HG02798 (cell line): ENCODE results near the gene SEC24C.
A peak's percentile ranks its signal among the peaks of the same experiment; 100 is the strongest.
"Not testable (repeated sequence)": the region's sequence is repeated elsewhere in the genome, so short reads cannot be mapped to it uniquely, and the experiment has no call there.

ENCODE experiments used
- ATAC-seq: cut with Tn5 transposase; IDR thresholded peaks from one replicate; pipeline ENCODE4 v1.9.1; 2021; ENCODE audit warnings: mild to moderate bottlenecking; ENCODE audit not compliant: unreplicated experiment, poor library complexity

The SEC24C gene

GRCh38 chr10:73768881-73769280, 24.7 kb downstream of the SEC24C start:
- ATAC-seq: no peak

DNA sequence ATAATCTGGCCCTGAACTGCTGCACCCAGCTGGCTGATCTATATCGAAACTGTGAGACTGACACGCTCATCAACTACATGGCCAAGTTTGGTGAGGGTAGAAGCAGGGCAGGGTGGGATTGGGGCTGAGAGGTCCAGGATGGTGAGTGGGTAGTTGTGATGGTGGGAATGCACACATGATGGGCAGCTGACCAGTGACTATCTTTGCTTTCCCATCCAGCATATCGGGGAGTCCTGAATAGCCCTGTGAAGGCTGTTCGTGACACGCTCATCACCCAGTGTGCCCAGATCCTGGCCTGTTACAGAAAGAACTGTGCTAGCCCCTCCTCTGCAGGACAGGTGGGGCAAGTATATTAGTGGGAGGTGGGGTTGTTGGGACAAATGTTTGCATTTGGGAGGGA, 25.2 kb downstream of the SEC24C start:
- no peak for ATAC-seq

- ATAC-seq: peak; percentile 11
Measured at GRCh38 chr10:73771722-73772280, 27.6 kb downstream of the SEC24C start.

GRCh38 chr10:73772281-73773151, 28.3 kb downstream of the SEC24C start:
- ATAC-seq: peak; percentile 66

DNA sequence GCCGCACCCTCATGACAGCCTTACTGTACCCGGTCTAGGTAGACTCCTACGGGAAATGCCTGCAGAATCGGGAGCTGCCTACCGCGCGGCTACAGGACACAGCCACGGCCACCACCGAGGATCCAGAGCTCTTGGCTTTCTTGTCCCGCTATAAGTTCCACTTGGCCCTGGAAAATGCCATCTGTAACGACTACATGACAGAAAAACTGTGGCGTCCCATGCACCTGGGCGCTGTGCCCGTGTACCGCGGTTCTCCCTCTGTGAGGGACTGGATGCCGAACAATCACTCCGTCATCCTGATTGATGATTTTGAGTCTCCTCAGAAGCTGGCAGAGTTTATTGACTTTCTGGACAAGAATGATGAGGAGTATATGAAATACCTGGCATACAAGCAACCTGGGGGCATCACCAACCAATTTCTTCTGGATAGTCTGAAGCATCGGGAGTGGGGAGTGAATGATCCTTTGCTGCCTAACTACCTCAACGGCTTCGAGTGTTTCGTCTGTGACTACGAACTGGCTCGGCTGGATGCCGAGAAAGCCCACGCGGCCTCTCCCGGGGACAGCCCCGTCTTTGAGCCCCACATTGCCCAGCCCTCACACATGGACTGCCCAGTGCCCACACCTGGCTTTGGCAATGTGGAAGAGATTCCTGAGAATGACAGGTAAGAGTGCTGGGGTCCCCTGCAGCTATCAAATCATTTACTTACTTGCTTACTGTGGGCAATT, 29.1 kb downstream of the SEC24C start:
- no peak for ATAC-seq

DNA sequence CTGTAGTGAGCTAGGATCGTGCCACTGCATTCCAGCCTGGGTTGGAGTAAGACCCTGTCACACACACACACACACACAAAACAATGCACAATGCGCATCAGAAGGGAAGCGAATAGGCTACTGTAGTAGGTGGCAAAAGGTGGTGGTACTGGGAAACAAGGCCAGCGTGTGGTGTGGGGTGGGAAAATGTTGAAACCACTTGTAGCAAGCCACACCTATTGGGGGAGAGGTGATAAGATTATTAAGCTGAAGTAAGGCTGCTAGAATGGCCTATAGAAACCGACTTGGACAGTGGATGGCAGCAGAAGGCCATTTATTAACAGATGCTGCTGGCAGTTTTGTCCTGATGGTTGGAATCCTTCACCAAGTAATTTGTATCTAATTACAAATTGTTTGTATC, 30.5 kb downstream of the SEC24C start:
- ATAC-seq: no peak

DNA sequence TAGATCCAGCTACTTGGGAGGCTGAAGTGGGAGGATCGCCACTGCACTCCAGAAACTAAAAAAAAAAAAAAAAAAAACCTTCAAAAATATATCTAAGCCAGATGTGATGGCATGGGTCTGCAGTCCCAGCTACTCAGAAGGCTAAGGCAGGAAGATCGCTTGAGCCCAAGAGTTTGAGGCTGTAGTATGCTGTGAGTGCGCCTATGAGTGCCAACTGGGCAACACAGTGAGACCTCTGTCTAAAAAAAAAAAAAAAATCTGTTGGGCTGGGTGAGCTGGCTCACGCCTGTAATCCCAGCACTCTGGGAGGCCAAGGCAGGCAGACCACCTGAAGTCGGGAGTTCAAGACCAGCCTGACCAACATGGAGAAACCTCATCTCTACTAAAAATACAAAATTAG, 34.8 kb downstream of the SEC24C start:
- no peak for ATAC-seq

DNA sequence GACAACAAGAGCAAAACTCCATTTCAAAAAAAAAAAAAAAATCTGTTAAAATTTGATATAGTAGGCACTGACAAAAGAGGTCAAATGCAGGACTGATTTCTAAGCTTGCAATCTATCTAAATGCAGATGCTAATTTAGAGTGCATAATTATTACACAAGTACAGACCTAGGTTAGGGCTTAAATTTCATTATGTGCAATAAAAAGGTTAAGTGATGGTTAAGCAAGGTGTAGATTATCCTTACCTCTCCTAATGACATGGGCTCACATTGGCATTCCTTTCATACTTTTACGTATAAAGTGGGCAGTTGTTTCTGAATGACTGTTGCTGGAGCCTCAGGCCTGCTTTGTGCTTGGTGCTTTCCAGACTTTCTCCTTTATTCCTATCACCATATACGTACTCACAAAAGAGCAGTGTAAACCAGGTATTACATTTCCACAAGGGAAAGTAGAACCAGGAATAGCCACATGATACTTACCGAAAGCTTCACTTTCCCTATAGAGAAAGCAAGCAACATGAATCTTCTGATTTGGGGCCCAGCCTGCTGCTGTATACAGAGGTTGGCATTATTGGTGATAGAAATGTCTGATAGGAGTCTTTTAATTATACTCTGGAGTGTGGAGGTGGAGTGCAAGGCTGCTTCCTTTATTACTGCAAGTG, 35.5 kb downstream of the SEC24C start:
- no peak for ATAC-seq

DNA sequence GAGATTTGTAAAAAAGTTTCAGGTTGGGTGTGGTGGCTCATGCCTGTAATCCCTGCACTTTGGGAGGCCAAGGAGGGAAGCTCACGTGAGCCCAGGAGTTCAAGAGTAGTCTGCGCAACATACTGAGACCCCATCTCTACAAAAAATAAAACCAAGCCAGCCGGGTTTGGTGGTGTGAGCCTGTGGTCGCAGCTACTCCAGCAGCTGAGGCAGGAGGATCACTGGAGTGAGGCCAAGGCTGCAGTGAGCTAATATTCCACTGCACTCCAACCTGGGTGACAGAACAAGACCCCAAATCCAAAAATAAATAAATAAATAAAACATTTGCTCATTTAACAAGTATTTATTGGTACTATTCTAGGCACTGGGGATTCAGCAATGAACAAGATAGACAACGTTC, 36.1 kb downstream of the SEC24C start:
- no peak for ATAC-seq

DNA sequence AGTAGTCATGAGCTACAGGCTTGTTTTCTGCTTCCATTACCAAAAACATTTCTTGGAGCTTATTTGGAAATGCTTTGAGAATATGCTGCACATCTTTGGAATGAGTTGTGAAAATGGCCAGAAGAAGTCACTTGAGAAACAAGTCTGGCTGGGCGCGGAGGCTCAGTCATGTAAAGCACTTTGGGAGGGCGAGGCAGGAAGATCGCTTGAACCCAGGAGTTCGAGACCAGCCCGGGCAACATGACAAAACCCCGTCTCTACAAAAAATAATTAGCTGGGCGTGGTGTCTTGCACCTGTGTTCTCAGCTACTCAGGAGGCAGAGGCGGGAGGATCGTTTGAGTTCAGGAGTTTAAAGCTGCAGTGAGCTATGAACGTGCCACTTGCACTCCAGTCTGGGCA, 36.8 kb downstream of the SEC24C start:
- ATAC-seq: no peak

- no peak for ATAC-seq
Measured at GRCh38 chr10:73781548-73781878, 37.3 kb downstream of the SEC24C start.

- peak; percentile 70 for ATAC-seq
Measured at GRCh38 chr10:73781879-73782748, 37.9 kb downstream of the SEC24C start, which contains the start of gene CHCHD1. CHCHD1 (plus strand) TSS chr10:73782048; CDS start chr10:73782076, 28 bp downstream.

- no peak for ATAC-seq
Measured at GRCh38 chr10:73782749-73783085, 38.5 kb downstream of the SEC24C start.

DNA sequence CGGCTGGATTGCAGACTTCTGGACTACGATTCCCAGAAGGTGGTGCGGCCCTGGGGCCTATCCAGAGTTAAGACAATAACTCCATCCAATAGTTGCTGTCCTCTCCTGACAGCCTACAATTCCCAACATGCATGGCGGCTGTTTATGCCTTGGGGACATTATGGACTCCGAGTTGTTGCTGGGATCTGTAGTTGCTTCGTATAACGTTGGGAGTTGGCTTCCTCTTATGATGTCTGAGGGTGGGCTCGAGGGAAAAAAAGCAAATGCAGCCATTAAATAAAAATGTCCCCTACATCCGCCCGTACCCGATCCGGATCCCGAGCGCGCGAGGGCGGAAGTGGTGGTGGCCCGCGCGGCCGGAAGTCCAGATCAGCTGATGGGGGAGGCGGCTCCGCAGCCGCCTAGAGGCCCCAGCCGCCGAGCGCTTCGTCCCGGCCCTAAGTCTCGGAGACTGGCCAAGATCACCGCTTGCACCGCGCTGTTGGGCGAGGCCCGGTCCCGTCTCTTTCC, 41.1 kb downstream of the SEC24C start, which contains the start of gene ZSWIM8:
Gene ZSWIM8, plus strand, starts transcription at position 396 of the 510 bp plus-strand sequence. CDS start 273 bp downstream, outside the sequence.
- ATAC-seq: peak; percentile 78

DNA sequence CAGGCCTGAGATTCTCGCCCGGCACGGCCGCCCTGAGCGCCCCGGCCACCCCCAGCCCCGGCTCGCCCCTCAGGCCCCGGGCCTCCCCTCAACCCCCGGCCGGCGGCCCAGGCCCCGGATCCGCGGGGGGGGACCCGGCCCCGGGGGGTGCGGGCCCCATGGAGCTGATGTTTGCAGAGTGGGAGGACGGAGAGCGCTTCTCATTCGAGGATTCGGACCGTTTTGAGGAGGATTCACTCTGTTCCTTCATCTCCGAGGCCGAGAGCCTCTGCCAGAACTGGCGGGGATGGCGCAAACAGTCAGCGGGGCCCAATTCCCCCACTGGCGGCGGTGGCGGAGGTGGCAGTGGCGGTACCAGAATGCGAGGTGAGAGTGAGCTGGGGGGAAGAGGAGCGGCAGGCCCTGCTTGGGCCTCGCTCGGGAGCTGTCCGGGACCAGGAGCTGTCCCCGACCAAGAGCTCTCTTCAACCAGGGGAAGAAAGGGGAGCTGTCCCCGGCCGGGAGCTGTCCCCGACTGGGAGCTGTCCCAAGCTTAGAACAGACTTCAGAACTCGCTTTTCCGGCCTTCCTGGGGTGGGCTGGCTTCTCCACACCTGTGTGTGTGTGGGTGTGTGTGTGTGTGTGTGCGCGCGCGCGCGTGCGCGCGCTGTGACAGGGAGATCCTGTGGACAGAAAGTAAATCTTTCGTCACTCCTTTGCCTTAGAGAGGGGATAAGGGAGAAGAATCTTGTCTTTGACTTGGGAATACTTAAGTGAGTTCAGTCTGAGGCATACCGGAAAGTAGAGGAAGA, 41.7 kb downstream of the SEC24C start:
- ATAC-seq: peak; percentile 19

DNA sequence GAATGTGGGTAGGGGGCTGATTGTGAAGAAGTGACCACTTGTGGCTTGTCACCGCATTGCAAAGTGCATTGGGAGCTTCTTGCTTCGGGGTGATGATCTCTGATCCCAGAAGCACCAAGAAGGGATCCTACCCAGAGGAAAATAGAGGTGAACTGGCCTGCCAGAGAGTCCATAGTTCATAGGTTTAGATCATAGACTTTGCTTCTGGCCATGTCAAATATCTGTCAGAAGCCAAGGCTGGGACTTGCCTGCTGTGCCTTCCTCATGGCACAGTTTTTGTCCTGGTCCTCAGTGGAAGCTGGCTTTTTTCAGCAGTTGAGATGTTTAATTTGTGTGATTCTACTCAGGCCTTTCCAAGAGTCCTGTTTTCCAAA, 42.3 kb downstream of the SEC24C start:
- ATAC-seq: no peak

GRCh38 chr10:73787031-73787800, 43.0 kb downstream of the SEC24C start:
- not testable (repeated sequence) for ATAC-seq
